Activated CD8-positive, alpha-beta T cell treated with anti-CD3 and anti-CD28 coated beads, Interleukin-2, amount 10 ng/mL, durations not matched to agents 7 days and 5 days (primary cell): Measurements from ENCODE around the gene GPR15LG. TPM values are rescaled to one million over a fixed set of nuclear protein-coding genes. Genes with fewer than 3 reads are reported as not detected.

Experiments used
- ATAC-seq: fragments of 150-1000 bp; cut with Tn5 transposase; one replicate; pipeline ENCODE4 v1.10.0; 2021; ENCODE audit warnings: moderate library complexity
- CTCF ChIA-PET: fragments of 350-600 bp; sonication (Branson Sonifier 250); formaldehyde crosslinking; loops from one replicate; lab custom pipeline; 2021; ENCODE audit warnings: antibody characterized with exemption; lab: Charles Lee
- POLR2A ChIA-PET: fragments of 350-600 bp; sonication (Branson Sonifier 250); formaldehyde crosslinking; loops from one replicate; lab custom pipeline; 2021; ENCODE audit warnings: antibody characterized with exemption; lab: Charles Lee
- DNase-seq: peaks from one replicate; pipeline ENCODE4 v3.0.0-alpha.2; 2020
- H3K27ac Mint-ChIP-seq: one replicate; pipeline ENCODE4 v1.8.0; 2021; ENCODE audit warnings: mild to moderate bottlenecking, mixed read lengths
- H3K27me3 Mint-ChIP-seq: one replicate; pipeline ENCODE4 v1.8.0; 2021; ENCODE audit warnings: low read depth, mixed read lengths
- H3K36me3 Mint-ChIP-seq: one replicate; pipeline ENCODE4 v1.8.0; 2021; ENCODE audit warnings: low read depth, mixed read lengths
- H3K4me1 Mint-ChIP-seq: one replicate; pipeline ENCODE4 v1.8.0; 2021; ENCODE audit warnings: low read depth, mixed read lengths
- H3K4me3 Mint-ChIP-seq: one replicate; pipeline ENCODE4 v1.8.0; 2021; ENCODE audit warnings: mild to moderate bottlenecking, mixed read lengths
- H3K9me3 Mint-ChIP-seq: one replicate; pipeline ENCODE4 v1.8.0; 2022; ENCODE audit warnings: mixed read lengths; ENCODE audit not compliant: insufficient read depth
- total RNA-seq, 2 experiments: library from RNA; stranded (reverse); gene quantifications; one replicate each; pipeline ENCODE4 v1.2.3, GENCODE V29; 2021

Gene GPR15LG
- total RNA-seq, 2 experiments from 2014 or later = not detected

DNA sequence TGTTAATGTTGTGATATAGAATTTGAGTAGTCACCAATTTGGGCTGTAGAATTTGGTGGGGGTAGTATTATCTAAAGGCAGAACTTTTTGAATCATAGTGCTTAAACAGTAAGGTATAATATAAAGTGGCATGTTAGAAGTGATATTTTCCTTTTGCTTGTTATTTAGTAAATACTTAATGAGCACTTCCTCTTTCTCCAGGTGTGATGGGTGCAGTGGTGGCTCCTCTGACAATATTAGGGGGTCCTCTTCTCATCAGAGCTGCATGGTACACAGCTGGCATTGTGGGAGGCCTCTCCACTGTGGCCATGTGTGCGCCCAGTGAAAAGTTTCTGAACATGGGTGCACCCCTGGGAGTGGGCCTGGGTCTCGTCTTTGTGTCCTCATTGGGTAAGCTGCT, 23.7 kb upstream of the GPR15LG start:
- no peaks in the 10 kb centered on the region for H3K27me3 Mint-ChIP-seq
- no peak overlapping the region for H3K4me3 Mint-ChIP-seq
- DNase-seq (no peak), ATAC-seq (no peak)
- POLR2A ChIA-PET = interaction anchor here (0.6 kb wide), 1 partner anchor 50 kb away, joined by 3 read pairs; no protein-coding TSS in a partner anchor
- no peak overlapping the region for H3K27ac Mint-ChIP-seq
- no peaks in the 10 kb centered on the region for H3K9me3 Mint-ChIP-seq
- H3K4me1 Mint-ChIP-seq = peaks cover 6% of the 10 kb centered on the region
- peaks cover 60% of the 10 kb centered on the region for H3K36me3 Mint-ChIP-seq
- CTCF ChIA-PET = interaction anchor here (0.8 to 3.9 kb wide), 8 partner anchors 9 to 64 kb away, joined by 4 to 111 read pairs (median 20); partner anchors contain the start of genes CDHR1 and GHITM

GRCh38 chr10:84152769-84153168, 20.8 kb upstream of the GPR15LG start:
- H3K4me1 Mint-ChIP-seq = peaks cover 23% of the 10 kb centered on the region
- no peak overlapping the region for H3K27ac Mint-ChIP-seq
- no peak overlapping the region for H3K4me3 Mint-ChIP-seq
- H3K36me3 Mint-ChIP-seq = peaks cover 56% of the 10 kb centered on the region
- POLR2A ChIA-PET = no interaction called here
- ATAC-seq = no peak
- H3K27me3 Mint-ChIP-seq = no peaks in the 10 kb centered on the region
- no peak for DNase-seq
- CTCF ChIA-PET = interaction anchor here (1.3 kb wide), 1 partner anchor 13 kb away, joined by 4 read pairs; no protein-coding TSS in a partner anchor
- no peaks in the 10 kb centered on the region for H3K9me3 Mint-ChIP-seq

DNA sequence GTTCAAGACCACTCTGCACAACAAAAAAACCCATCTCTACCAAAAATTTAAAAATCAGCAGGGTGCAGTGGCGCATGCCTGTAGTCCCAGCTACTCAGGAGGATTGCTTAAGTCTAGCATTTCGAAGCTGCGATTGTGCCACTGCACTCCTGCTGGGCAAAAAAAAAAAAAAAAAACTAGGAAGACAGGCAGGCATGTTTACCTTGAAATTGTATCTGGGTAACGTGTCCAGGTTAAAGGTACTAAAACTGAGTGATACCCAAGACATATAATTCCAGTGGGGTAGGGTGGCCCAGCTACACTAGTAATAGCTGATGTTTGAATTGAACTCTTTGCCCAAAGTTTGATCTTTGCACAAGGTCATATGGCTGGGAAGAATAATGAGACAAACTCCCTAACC, 18.1 kb upstream of the GPR15LG start:
- ChIA-PET POLR2A (interaction anchor here (1.2 kb wide), 1 partner anchor 22 kb away, joined by 3 read pairs; no protein-coding TSS in a partner anchor), CTCF (interaction anchor here (1.1 to 2.2 kb wide), 6 partner anchors 8 to 59 kb away, joined by 3 to 15 read pairs (median 6); partner anchors contain the start of gene CDHR1)
- no peak for DNase-seq
- Mint-ChIP-seq H3K36me3 (peaks cover 42% of the 10 kb centered on the region), H3K27me3 (no peaks in the 10 kb centered on the region), H3K9me3 (no peaks in the 10 kb centered on the region), H3K4me3 (no peak overlapping the region), H3K4me1 (peaks cover 32% of the 10 kb centered on the region), H3K27ac (no peak overlapping the region)
- no peak for ATAC-seq

DNA sequence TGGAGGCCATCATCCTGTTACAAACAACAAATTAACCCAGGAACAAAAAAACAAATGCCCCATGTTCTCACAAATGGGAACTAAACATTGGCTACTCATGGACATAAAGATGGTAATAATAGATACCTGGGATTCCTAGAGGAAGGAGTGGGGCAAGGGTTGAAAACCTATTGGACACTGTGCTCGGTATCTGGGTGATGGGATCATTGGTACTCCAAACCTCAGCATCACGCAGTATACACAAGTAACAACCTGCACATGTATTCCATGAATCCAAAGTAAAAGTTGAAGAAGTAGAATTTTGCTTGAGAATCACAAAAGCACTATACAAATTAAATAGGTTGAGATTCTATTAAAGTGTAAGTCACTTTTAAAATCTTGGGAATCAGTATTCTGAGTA, 17.6 kb upstream of the GPR15LG start:
- H3K4me3 Mint-ChIP-seq = no peak overlapping the region
- CTCF ChIA-PET = interaction anchor here (0.9 to 2.2 kb wide), 7 partner anchors 8 to 58 kb away, joined by 3 to 15 read pairs (median 6); partner anchors contain the start of gene CDHR1
- H3K4me1 Mint-ChIP-seq = peaks cover 28% of the 10 kb centered on the region
- ATAC-seq (no peak), DNase-seq (no peak)
- no peak overlapping the region for H3K27ac Mint-ChIP-seq
- POLR2A ChIA-PET = interaction anchor here (0.7 kb wide), 1 partner anchor 11 kb away, joined by 3 read pairs; no protein-coding TSS in a partner anchor
- H3K36me3 Mint-ChIP-seq = peaks cover 37% of the 10 kb centered on the region
- H3K9me3 Mint-ChIP-seq = no peaks in the 10 kb centered on the region
- H3K27me3 Mint-ChIP-seq = no peaks in the 10 kb centered on the region

GRCh38 chr10:84156768-84157167, 16.8 kb upstream of the GPR15LG start:
- peak overlapping the region; percentile 77 for H3K27ac Mint-ChIP-seq
- DNase-seq = peak; percentile 75
- H3K36me3 Mint-ChIP-seq = peaks cover 35% of the 10 kb centered on the region
- ATAC-seq = peak; percentile 96
- ChIA-PET CTCF (interaction anchor here (0.9 to 2.2 kb wide), 7 partner anchors 9 to 58 kb away, joined by 3 to 15 read pairs (median 6); partner anchors contain the start of gene CDHR1), POLR2A (interaction anchor here (0.8 to 1.0 kb wide), 2 partner anchors 16 to 35 kb away, joined by 3 to 6 read pairs; no protein-coding TSS in a partner anchor)
- no peak overlapping the region for H3K4me3 Mint-ChIP-seq
- H3K27me3 Mint-ChIP-seq = peaks cover 3% of the 10 kb centered on the region
- H3K4me1 Mint-ChIP-seq = peaks cover 26% of the 10 kb centered on the region
- H3K9me3 Mint-ChIP-seq = no peaks in the 10 kb centered on the region

GRCh38 chr10:84158061-84158460, 15.5 kb upstream of the GPR15LG start:
- CTCF ChIA-PET = interaction anchor here (1.6 to 2.9 kb wide), 2 partner anchors 10 to 47 kb away, joined by 6 to 24 read pairs; no protein-coding TSS in a partner anchor
- no peak overlapping the region for H3K27ac Mint-ChIP-seq
- no peak overlapping the region for H3K4me3 Mint-ChIP-seq
- H3K36me3 Mint-ChIP-seq = peaks cover 27% of the 10 kb centered on the region
- peaks cover 5% of the 10 kb centered on the region for H3K27me3 Mint-ChIP-seq
- ATAC-seq = no peak
- POLR2A ChIA-PET = no interaction called here
- H3K4me1 Mint-ChIP-seq = peaks cover 26% of the 10 kb centered on the region
- no peak for DNase-seq
- H3K9me3 Mint-ChIP-seq = no peaks in the 10 kb centered on the region

DNA sequence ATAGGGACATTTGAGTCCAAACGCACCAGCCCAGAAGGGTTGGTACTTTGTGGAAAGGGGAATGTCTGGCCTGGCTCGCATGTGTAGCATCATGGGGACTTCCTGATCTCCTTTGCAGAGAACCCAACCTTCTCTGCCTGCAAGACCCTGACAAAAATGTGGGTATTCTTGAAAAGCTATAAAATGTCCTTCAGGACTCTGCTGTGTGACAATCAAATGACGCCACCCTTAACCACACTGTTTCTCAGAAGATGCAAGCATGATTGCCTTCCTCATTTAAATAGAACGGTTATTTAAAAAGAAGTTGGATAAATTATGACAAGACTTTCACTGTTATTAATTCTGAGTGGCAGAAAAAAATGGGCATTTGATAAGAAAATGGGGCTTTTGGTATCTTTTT, 15.1 kb upstream of the GPR15LG start:
- ChIA-PET POLR2A (no interaction called here), CTCF (interaction anchor here (1.6 to 2.9 kb wide), 3 partner anchors 10 to 46 kb away, joined by 4 to 24 read pairs (median 6); no protein-coding TSS in a partner anchor)
- Mint-ChIP-seq H3K4me3 (no peak overlapping the region), H3K4me1 (peaks cover 26% of the 10 kb centered on the region), H3K9me3 (no peaks in the 10 kb centered on the region), H3K27me3 (peaks cover 5% of the 10 kb centered on the region), H3K36me3 (peaks cover 23% of the 10 kb centered on the region), H3K27ac (no peak overlapping the region)
- ATAC-seq = no peak
- DNase-seq = no peak

- H3K9me3 Mint-ChIP-seq = no peaks in the 10 kb centered on the region
- peaks cover 18% of the 10 kb centered on the region for H3K36me3 Mint-ChIP-seq
- peaks cover 26% of the 10 kb centered on the region for H3K4me1 Mint-ChIP-seq
- no peak overlapping the region for H3K4me3 Mint-ChIP-seq
- H3K27ac Mint-ChIP-seq = no peak overlapping the region
- DNase-seq = no peak
- no peak for ATAC-seq
- ChIA-PET CTCF (interaction anchor here (1.2 to 2.9 kb wide), 5 partner anchors 10 to 56 kb away, joined by 3 to 24 read pairs (median 4); no protein-coding TSS in a partner anchor), POLR2A (no interaction called here)
- H3K27me3 Mint-ChIP-seq = peaks cover 11% of the 10 kb centered on the region
Observed at GRCh38 chr10:84159076-84159685, 14.4 kb upstream of the GPR15LG start.

- POLR2A ChIA-PET = interaction anchor here (0.7 kb wide), 1 partner anchor 13 kb away, joined by 3 read pairs; no protein-coding TSS in a partner anchor
- Mint-ChIP-seq H3K27ac (no peak overlapping the region), H3K9me3 (no peaks in the 10 kb centered on the region), H3K27me3 (peaks cover 14% of the 10 kb centered on the region), H3K4me3 (no peak overlapping the region), H3K4me1 (peaks cover 25% of the 10 kb centered on the region), H3K36me3 (peaks cover 4% of the 10 kb centered on the region)
- DNase-seq = no peak
- CTCF ChIA-PET = interaction anchor here (1.2 to 2.1 kb wide), 8 partner anchors 9 to 50 kb away, joined by 3 to 14 read pairs (median 4); no protein-coding TSS in a partner anchor
- ATAC-seq = no peak
Observed at GRCh38 chr10:84160663-84161362, 12.8 kb upstream of the GPR15LG start.

GRCh38 chr10:84163996-84164395, 9.6 kb upstream of the GPR15LG start:
- Mint-ChIP-seq H3K4me1 (no peaks in the 10 kb centered on the region), H3K36me3 (no peaks in the 10 kb centered on the region), H3K4me3 (no peak overlapping the region), H3K27ac (no peak overlapping the region), H3K27me3 (peaks cover 17% of the 10 kb centered on the region), H3K9me3 (no peaks in the 10 kb centered on the region)
- ATAC-seq (no peak), DNase-seq (no peak)
- POLR2A ChIA-PET = interaction anchor here (0.9 kb wide), 1 partner anchor 13 kb away, joined by 3 read pairs; no protein-coding TSS in a partner anchor
- CTCF ChIA-PET = interaction anchor here (1.6 to 2.3 kb wide), 2 partner anchors 15 to 16 kb away, joined by 4 to 11 read pairs; no protein-coding TSS in a partner anchor

- ATAC-seq (no peak), DNase-seq (no peak)
- CTCF ChIA-PET = interaction anchor here (1.6 to 2.3 kb wide), 3 partner anchors 15 to 50 kb away, joined by 4 to 11 read pairs (median 5); no protein-coding TSS in a partner anchor
- H3K27ac Mint-ChIP-seq = no peak overlapping the region
- POLR2A ChIA-PET = interaction anchor here (0.9 kb wide), 1 partner anchor 13 kb away, joined by 3 read pairs; no protein-coding TSS in a partner anchor
- H3K9me3 Mint-ChIP-seq = no peaks in the 10 kb centered on the region
- no peak overlapping the region for H3K4me3 Mint-ChIP-seq
- H3K4me1 Mint-ChIP-seq = no peaks in the 10 kb centered on the region
- H3K36me3 Mint-ChIP-seq = no peaks in the 10 kb centered on the region
- H3K27me3 Mint-ChIP-seq = peaks cover 17% of the 10 kb centered on the region
Observed at GRCh38 chr10:84164442-84164841, 9.2 kb upstream of the GPR15LG start.
